GM12878 (cell line): Measurements from ENCODE around the gene GNG13. TPM values are rescaled to one million over a fixed set of nuclear protein-coding genes. Genes with fewer than 3 reads are reported as not detected.

Source experiments
- ATAC-seq: fragments of 200-7000 bp; cut with Tn5 transposase; 3 replicates; pipeline ENCODE4 v1.9.1; 2020; ENCODE audit warnings: mild to moderate bottlenecking, moderate library complexity
- BruUV-seq: library from RNA; stranded (reverse); fragments of 400-500 nt; replicated peaks from 2 replicates; lab custom pipeline; 2021; lab: Mats Ljungman, UMichigan
- CTCF ChIA-PET: fragments of 300-600 bp; sonication (Branson Sonifier 250); formaldehyde crosslinking; extraction: SDS; loops from one replicate; lab custom pipeline; 2021; ENCODE audit warnings: inconsistent platforms; lab: Yijun Ruan, JAX
- POLR2A ChIA-PET: fragments of 350-600 bp; formaldehyde crosslinking; extraction: SDS; loops from one replicate; lab custom pipeline; 2021; ENCODE audit warnings: inconsistent platforms; lab: Charles Lee
- RAD21 ChIA-PET: fragments of 300-600 bp; sonication (Branson Sonifier 250); formaldehyde crosslinking; loops from one replicate; lab custom pipeline; 2023; ENCODE audit warnings: antibody characterized with exemption; ENCODE audit not compliant: unreplicated experiment; lab: Charles Lee
- SMC1A ChIA-PET: fragments of 300-600 bp; sonication (Branson Sonifier 250); formaldehyde crosslinking; loops from one replicate; lab custom pipeline; 2023; ENCODE audit not compliant: unreplicated experiment, uncharacterized antibody; lab: Charles Lee
- DNase-seq: peaks from one replicate; pipeline ENCODE4 v3.0.0-alpha.2; 2011; ENCODE audit warnings: low read depth, low spot score
- FAIRE-seq: peaks from 3 replicates; lab custom pipeline; 2011; peaks lifted over from hg19 to GRCh38; lab: Jason Lieb, UNC
- H2AFZ ChIP-seq: 2 replicates; pipeline ENCODE4 v1.6.0; 2011; ENCODE audit warnings: low read depth, low read length, control low read depth; ENCODE audit not compliant: control insufficient read depth
- H3K27ac ChIP-seq: 2 replicates; pipeline ENCODE4 v1.5.1; 2011; ENCODE audit warnings: control low read depth; ENCODE audit not compliant: control insufficient read depth, insufficient read depth
- H3K27me3 ChIP-seq, 2 experiments: replicated peaks in 1 of 2; 2 replicates each; pipeline versions ENCODE4 v1.6.0 to v1.6.1; 2011; ENCODE audit warnings: low read length in 1 of 2; ENCODE audit not compliant: control insufficient read depth in 2 of 2, insufficient read depth in 2 of 2
- H3K36me3 ChIP-seq, 2 experiments: 2 replicates each; pipeline ENCODE4 v1.5.1; 2011; ENCODE audit warnings: low read length in 1 of 2; ENCODE audit not compliant: control insufficient read depth in 2 of 2, insufficient read depth in 2 of 2
- H3K4me1 ChIP-seq: 2 replicates; pipeline ENCODE4 v1.6.1; 2011; ENCODE audit warnings: mild to moderate bottlenecking, low read length, moderate library complexity, mixed read lengths; ENCODE audit not compliant: control insufficient read depth, insufficient read depth
- H3K4me2 ChIP-seq: 2 replicates; pipeline ENCODE4 v1.6.0; 2011; ENCODE audit warnings: control low read depth; ENCODE audit not compliant: control insufficient read depth, insufficient read depth
- H3K4me3 ChIP-seq: fragments of 200-600 bp; sonication (generic); 2 replicates; pipeline ENCODE4 v1.5.1; 2016
- H3K79me2 ChIP-seq: 2 replicates; pipeline ENCODE4 v1.6.0; 2011; ENCODE audit warnings: low read length; ENCODE audit not compliant: control insufficient read depth, insufficient read depth
- H3K9ac ChIP-seq: 2 replicates; pipeline ENCODE4 v1.8.0; 2011; ENCODE audit warnings: low read length, control low read depth, mixed read lengths; ENCODE audit not compliant: control insufficient read depth, insufficient read depth
- H3K9me3 ChIP-seq: replicated peaks from 3 replicates; pipeline ENCODE4 v1.5.1; 2011; ENCODE audit warnings: mild to moderate bottlenecking, low read length; ENCODE audit not compliant: control insufficient read depth, insufficient read depth
- H4K20me1 ChIP-seq: 2 replicates; pipeline ENCODE4 v1.6.0; 2011; ENCODE audit not compliant: control insufficient read depth, insufficient read depth
- HDAC2 ChIP-seq: fragments of 200-600 bp; sonication (generic); IDR thresholded peaks from 2 replicates; pipeline ENCODE4 v1.6.1; 2017
- NBN ChIP-seq: fragments of 450-650 bp; IDR thresholded peaks from 2 replicates; pipeline ENCODE4 v1.6.1; 2016
- NFYA ChIP-seq: IDR thresholded peaks from 2 replicates; pipeline ENCODE4 v1.6.1; 2011; ENCODE audit warnings: low read depth, mild to moderate bottlenecking, low read length, improper control_type of control experiment, borderline replicate concordance
- RCOR1 ChIP-seq: conservative IDR thresholded peaks from 2 replicates; pipeline ENCODE4 v1.6.1; 2012; ENCODE audit warnings: low read depth, low read length, improper control_type of control experiment
- ZNF217 ChIP-seq: fragments of 450-650 bp; IDR thresholded peaks from 2 replicates; pipeline ENCODE4 v1.6.1; 2017; ENCODE audit warnings: antibody characterized with exemption, mild to moderate bottlenecking
- ZNF24 ChIP-seq: fragments of 450-650 bp; IDR thresholded peaks from 2 replicates; pipeline ENCODE4 v1.6.1; 2017; ENCODE audit warnings: antibody characterized with exemption, mild to moderate bottlenecking
- WGBS: methylation state at CpG from one replicate; pipeline ENCODE4 v1.1.6; 2016; ENCODE audit warnings: low lambda C conversion rate; ENCODE audit not compliant: insufficient replicate concordance, insufficient coverage; ENCODE audit errors: missing lambda C conversion rate; 5-methylcytosine and 5-hydroxymethylcytosine counted together
- in situ Hi-C: fragments of 300-500 bp; cut with MboI; formaldehyde crosslinking; loops from 9 replicates; pipeline ENCODE4 v1.14.3; 2018; ENCODE audit warnings: mixed read lengths
- intact Hi-C: fragments of 100-400 bp; cut with micrococcal nuclease; formaldehyde crosslinking; loops from one replicate; pipeline ENCODE4 v1.14.2; 2022; ENCODE audit not compliant: unreplicated experiment
- polyA plus RNA-seq, 11 experiments: library from polyadenylated mRNA; depleted of rRNA in 4 of 11; unstranded in 6 of 11; stranded (reverse) in 5 of 11; fragments of >200 nt; fragmentation: Nextera tagmentation in 4 of 11; fragmentation: Illumina TruSeq in 1 of 11; extraction: Ambion mirVana in 4 of 11; extraction: Trizol in 1 of 11; gene quantifications; 1 replicate in 1 of 11; 2 replicates in 10 of 11; pipeline versions ENCODE4 v1.2.1 to v1.2.3, GENCODE V29; 2011 to 2016; ENCODE audit warnings: inconsistent platforms in 2 of 11, missing spikeins in 2 of 11, low read depth in 1 of 11
- total RNA-seq, 4 experiments: library from RNA; depleted of rRNA in 3 of 4; stranded (reverse); fragments of >200 nt in 3 of 4; fragmentation: Illumina TruSeq in 1 of 4; extraction: Trizol in 1 of 4; gene quantifications; 2 replicates each; pipeline versions ENCODE4 v1.2.1 to v1.2.3, GENCODE V29; 2013 to 2021
- TF ChIP-seq, protein P1 (sequence below): IDR thresholded peaks from 2 replicates; pipeline ENCODE4 v1.6.1; 2011; ENCODE audit warnings: borderline replicate concordance, low read depth, mild to moderate bottlenecking, moderate library complexity, low read length; ENCODE audit not compliant: insufficient read depth, poor library complexity, severe bottlenecking
- TF ChIP-seq, protein P2 (sequence below): fragments of 450-650 bp; IDR thresholded peaks from 2 replicates; pipeline ENCODE4 v1.6.1; 2017; ENCODE audit warnings: low read depth, mild to moderate bottlenecking, moderate library complexity

GNG13 gene
- total and polyA plus RNA-seq, 10 of the 15 experiments (the other 5 are each of a cell fraction or from before 2014, with no cell fraction given), result not detected

DNA sequence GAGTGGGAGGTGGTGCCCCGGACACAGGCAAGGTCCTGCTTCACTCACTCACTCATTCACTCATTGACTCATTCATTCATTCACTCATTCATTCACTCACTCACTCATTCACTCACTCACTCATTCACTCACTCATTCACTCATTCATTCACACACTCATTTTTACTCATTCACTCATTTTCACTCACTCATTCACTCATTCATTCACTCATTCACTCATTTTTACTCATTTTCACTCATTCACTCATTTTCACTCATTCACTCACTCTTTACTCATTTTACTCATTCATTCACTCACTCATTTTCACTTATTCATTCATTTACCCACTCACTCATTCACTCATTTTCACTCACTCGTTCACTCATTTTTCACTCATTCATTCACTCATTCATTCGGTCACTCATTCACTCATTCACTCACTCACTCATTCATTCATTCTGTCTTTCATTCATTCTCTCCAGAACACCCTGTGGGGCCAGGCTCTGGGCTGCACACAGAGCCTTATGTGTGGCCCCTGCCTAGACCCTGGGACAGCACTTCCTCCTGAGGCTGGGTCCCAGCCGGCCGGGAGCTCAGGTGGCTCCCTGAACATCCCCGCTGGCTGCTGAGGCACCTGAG, 21.5 kb downstream of the GNG13 start:
- no peak for ATAC-seq
- ChIA-PET SMC1A (no interaction called here), POLR2A (no interaction called here), CTCF (no interaction called here), RAD21 (no interaction called here)
- Histone ChIP-seq H3K4me2 (no peak overlapping the region), H3K79me2 (no peaks in the 10 kb centered on the region), H3K27me3 (no peaks in the 10 kb centered on the region), H2AFZ (no peak overlapping the region), H4K20me1 (no peaks in the 10 kb centered on the region), H3K4me3 (no peak overlapping the region), H3K4me1 (no peaks in the 10 kb centered on the region), H3K36me3 (no peaks in the 10 kb centered on the region), H3K27ac (no peak overlapping the region), H3K9ac (no peak overlapping the region), H3K9me3 (no peaks in the 10 kb centered on the region)
- intact Hi-C loops (no loop called here), in situ Hi-C loops (no loop called here)
- no TSS peak for BruUV-seq
- WGBS, result 41% methylated on average over 6 of the region's 6 CpGs
- DNase-seq, result no peak
- TF ChIP-seq HDAC2, result no peak
- TF ChIP-seq NBN, result 0 out of 2 replicates have a peak, but pooled peaks have one; percentile 20
- TF ChIP-seq NFYA, result no peak
- TF ChIP-seq, protein P1, sequence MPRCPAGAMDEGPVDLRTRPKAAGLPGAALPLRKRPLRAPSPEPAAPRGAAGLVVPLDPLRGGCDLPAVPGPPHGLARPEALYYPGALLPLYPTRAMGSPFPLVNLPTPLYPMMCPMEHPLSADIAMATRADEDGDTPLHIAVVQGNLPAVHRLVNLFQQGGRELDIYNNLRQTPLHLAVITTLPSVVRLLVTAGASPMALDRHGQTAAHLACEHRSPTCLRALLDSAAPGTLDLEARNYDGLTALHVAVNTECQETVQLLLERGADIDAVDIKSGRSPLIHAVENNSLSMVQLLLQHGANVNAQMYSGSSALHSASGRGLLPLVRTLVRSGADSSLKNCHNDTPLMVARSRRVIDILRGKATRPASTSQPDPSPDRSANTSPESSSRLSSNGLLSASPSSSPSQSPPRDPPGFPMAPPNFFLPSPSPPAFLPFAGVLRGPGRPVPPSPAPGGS, result peak; percentile 75
- TF ChIP-seq, protein P2, sequence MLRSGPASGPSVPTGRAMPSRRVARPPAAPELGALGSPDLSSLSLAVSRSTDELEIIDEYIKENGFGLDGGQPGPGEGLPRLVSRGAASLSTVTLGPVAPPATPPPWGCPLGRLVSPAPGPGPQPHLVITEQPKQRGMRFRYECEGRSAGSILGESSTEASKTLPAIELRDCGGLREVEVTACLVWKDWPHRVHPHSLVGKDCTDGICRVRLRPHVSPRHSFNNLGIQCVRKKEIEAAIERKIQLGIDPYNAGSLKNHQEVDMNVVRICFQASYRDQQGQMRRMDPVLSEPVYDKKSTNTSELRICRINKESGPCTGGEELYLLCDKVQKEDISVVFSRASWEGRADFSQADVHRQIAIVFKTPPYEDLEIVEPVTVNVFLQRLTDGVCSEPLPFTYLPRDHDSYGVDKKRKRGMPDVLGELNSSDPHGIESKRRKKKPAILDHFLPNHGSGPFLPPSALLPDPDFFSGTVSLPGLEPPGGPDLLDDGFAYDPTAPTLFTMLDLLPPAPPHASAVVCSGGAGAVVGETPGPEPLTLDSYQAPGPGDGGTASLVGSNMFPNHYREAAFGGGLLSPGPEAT, result no peak
- peak; percentile 98 for TF ChIP-seq ZNF24
- no peak for TF ChIP-seq ZNF217
- no peak for TF ChIP-seq RCOR1
- no peak for FAIRE-seq
